ENCODE measurements around the gene METTL22. TPM values are rescaled to one million over a fixed set of nuclear protein-coding genes. Genes with fewer than 3 reads are reported as not detected.
A peak's percentile ranks its signal among the peaks of the same experiment; 100 is the strongest.

METTL22 gene
- total RNA-seq: 10 to 100 TPM; 25.7 to 27.6 TPM

- peak within 1 kb of the TSS; percentile 98 for H3K4me3 Mint-ChIP-seq
- peaks cover 3% of the 10 kb centered on the region for H3K36me3 Mint-ChIP-seq (ENCODE audit: low read depth)
- H3K27me3 Mint-ChIP-seq: peaks cover 14% of the 10 kb centered on the region
- no peaks in the 10 kb centered on the region for H3K9me3 Mint-ChIP-seq
- H3K4me1 Mint-ChIP-seq: peaks cover 20% of the 10 kb centered on the region
- H3K27ac Mint-ChIP-seq: peak within 1 kb of the TSS; percentile 68
- POLR2A ChIA-PET: interaction anchor here (1.1 to 1.6 kb wide), 4 partner anchors 247 to 457 kb away, joined by 3 to 5 read pairs (median 4); no protein-coding TSS in a partner anchor
- peak; percentile 92 for DNase-seq
- CTCF ChIA-PET: interaction anchor here (0.8 kb wide), 1 partner anchor 55 kb away, joined by 3 read pairs; no protein-coding TSS in a partner anchor
Measured at GRCh38 chr16:8621572-8622314, at the start of gene METTL22. METTL22 (plus strand) TSS chr16:8621698; CDS start chr16:8625666, 3,968 bp downstream.

DNA sequence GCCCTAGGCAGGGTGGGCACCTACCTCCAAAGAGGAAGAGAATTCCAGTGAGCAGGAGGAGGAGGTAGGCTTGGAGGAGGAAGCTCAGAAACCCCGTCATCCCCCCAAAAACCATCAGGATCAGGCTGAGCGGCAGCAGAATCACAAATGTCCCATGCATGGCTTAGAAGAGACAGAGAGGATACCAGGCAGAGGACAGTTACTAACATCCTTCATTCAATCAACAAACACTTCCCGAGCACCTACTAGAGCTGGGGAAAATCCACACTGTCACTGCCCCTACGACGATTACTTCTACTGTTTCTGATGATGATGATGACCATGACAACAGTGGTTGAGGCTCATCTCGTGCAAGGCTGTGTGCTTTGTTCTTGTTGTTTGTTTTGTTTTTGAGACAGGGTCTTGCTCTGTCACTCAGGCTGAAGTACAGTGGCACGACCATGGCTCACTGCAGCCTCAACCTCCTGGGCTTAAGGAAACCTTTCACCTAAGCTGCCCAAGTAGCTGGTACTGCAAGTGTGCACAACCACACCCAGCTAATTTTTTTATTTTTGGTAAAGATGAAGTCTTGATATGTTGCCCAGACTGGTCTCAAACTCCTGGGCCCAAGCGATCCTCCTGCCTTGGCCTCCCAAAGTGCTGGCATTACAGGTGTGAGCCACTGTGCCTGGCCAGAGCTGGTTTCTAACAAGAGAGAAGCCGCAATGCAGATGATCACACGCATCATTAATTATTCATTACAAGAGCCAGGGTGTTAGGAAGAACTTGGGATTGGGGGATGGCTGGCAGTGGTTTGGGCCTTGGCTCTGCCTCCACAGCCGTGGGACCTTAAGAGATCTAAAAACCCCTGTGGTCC is 49.2 kb upstream of the METTL22 start:
- H3K27ac Mint-ChIP-seq: no peak overlapping the region
- H3K9me3 Mint-ChIP-seq: no peaks in the 10 kb centered on the region
- no peak overlapping the region for H3K4me3 Mint-ChIP-seq
- DNase-seq: no peak
- ChIA-PET CTCF (interaction anchor here (0.7 to 1.8 kb wide), 7 partner anchors 10 to 307 kb away, joined by 3 to 8 read pairs (median 3); partner anchors contain the start of gene TMEM186), POLR2A (no interaction called here)
- H3K36me3 Mint-ChIP-seq (ENCODE audit: low read depth): no peaks in the 10 kb centered on the region
- H3K4me1 Mint-ChIP-seq: peaks cover 8% of the 10 kb centered on the region
- peaks cover 6% of the 10 kb centered on the region for H3K27me3 Mint-ChIP-seq

DNA sequence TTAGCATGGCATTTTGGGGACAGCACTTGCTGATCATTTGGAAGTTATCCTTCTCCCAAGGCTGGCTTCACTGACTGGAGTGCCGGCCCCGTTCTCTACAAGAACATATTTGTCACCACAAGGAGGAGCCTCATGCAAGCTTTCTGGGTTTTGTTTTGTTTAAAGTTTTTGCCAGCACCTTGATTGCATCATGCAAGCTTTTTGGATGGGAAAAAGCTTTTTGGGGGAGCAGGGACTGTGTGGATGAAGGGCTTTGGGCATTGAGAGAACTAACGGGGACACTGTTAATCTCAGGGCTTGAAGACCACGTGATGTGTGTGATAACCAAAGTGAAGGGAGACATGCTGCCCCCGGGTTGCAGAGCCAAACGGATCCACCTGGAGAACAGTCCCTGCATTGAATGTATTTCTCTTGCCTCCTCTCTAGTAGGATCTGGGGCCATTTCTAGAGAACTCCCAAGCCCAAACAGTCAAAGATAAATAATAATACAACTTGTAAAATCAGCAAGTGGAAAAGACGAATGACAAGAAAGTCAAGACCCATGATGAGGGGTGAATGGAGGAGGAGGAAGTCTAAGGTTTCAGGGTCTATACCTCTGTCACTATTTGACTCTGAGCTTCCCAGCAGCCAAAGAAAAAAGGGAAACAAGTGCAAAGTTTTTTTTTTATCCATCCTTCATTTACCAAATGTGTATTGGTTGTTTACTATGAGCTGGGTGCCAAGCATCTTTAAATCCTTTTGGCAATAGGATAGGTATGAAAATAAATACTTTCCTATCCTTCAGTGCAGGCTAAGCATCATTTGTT is 48.4 kb upstream of the METTL22 start:
- Mint-ChIP-seq H3K4me1 (peaks cover 5% of the 10 kb centered on the region), H3K4me3 (no peak overlapping the region), H3K27ac (no peak overlapping the region), H3K9me3 (no peaks in the 10 kb centered on the region), H3K27me3 (peaks cover 8% of the 10 kb centered on the region), H3K36me3 (ENCODE audit: low read depth) (no peaks in the 10 kb centered on the region)
- no peak for DNase-seq
- ChIA-PET POLR2A (no interaction called here), CTCF (interaction anchor here (0.7 to 1.8 kb wide), 8 partner anchors 9 to 436 kb away, joined by 3 to 8 read pairs (median 4); partner anchors contain the start of gene TMEM186)

DNA sequence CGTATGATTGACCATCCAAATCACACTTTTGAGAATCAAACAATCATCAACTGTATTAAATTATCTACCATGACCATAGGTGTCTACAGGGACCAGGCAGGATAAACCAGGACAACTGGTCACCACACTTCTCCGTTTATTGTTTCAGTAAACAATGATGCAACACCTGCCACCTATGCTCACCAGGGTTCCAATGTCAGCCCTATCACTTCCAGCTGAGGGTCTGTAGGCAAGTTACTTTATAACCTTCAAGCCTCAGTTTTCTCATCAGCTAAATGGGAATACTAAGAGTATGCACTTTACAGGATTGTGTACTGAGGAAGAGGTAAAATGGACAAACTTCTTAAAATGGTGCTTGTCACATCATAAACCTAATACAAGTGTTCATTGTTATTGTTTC is 46.1 kb upstream of the METTL22 start:
- Mint-ChIP-seq H3K36me3 (ENCODE audit: low read depth) (no peaks in the 10 kb centered on the region), H3K4me3 (no peak overlapping the region), H3K9me3 (no peaks in the 10 kb centered on the region), H3K27me3 (peaks cover 8% of the 10 kb centered on the region), H3K27ac (no peak overlapping the region), H3K4me1 (peaks cover 2% of the 10 kb centered on the region)
- POLR2A ChIA-PET: no interaction called here
- CTCF ChIA-PET: interaction anchor here (1.2 kb wide), 1 partner anchor 305 kb away, joined by 3 read pairs; no protein-coding TSS in a partner anchor
- DNase-seq: no peak

DNA sequence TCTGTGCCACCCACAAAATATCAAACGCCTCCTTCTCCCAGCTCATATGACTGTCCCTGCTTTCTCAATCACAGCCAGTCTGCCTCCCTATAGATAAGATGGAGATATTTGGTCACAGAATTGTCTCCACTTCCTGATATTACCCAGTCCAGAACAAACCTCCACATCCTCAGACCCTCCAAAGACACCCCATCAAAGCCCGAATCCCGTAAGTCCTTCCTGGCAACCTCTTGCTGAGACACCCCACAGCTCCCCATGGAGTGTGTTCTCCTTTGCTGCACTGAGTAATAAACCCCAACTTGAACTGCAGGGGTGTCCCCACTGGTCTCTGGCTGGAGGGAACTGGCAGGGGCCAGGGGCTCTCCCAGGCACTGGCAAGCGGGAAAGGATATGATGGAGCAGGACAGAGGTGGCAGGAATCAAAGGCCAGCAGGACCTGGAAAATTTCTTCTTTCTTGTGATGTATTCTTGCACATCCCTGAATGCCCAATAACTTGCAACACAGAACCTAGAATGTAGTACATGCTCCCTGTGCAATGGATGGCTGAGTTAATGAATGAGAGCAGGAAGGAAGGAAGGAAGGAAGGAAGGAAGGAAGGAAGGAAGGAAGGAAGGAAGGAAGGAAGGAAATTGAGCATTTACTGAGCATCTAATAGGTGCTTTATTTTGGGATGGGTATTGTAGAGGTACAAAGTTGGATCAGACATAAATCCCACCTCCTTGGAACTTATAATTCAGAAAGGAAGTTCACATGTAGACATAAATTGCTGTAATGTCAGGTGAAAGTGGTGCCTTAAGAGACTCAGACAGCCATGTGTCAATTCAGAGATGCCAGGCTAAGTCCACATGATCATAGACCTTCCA is 45.1 kb upstream of the METTL22 start:
- H3K4me1 Mint-ChIP-seq: peaks cover 2% of the 10 kb centered on the region
- CTCF ChIA-PET: interaction anchor here (0.8 to 1.2 kb wide), 2 partner anchors 215 to 304 kb away, joined by 3 read pairs; no protein-coding TSS in a partner anchor
- H3K27ac Mint-ChIP-seq: no peak overlapping the region
- POLR2A ChIA-PET: no interaction called here
- H3K9me3 Mint-ChIP-seq: no peaks in the 10 kb centered on the region
- DNase-seq: no peak
- peaks cover 8% of the 10 kb centered on the region for H3K27me3 Mint-ChIP-seq
- H3K4me3 Mint-ChIP-seq: no peak overlapping the region
- H3K36me3 Mint-ChIP-seq (ENCODE audit: low read depth): no peaks in the 10 kb centered on the region

GRCh38 chr16:8577678-8578304 is 43.7 kb upstream of the METTL22 start:
- H3K4me1 Mint-ChIP-seq: peaks cover 5% of the 10 kb centered on the region
- H3K4me3 Mint-ChIP-seq: no peak overlapping the region
- CTCF ChIA-PET: interaction anchor here (0.8 kb wide), 1 partner anchor 213 kb away, joined by 3 read pairs; no protein-coding TSS in a partner anchor
- H3K36me3 Mint-ChIP-seq (ENCODE audit: low read depth): no peaks in the 10 kb centered on the region
- POLR2A ChIA-PET: no interaction called here
- no peaks in the 10 kb centered on the region for H3K9me3 Mint-ChIP-seq
- H3K27me3 Mint-ChIP-seq: peaks cover 13% of the 10 kb centered on the region
- no peak overlapping the region for H3K27ac Mint-ChIP-seq
- DNase-seq: no peak

- Mint-ChIP-seq H3K27ac (no peak overlapping the region), H3K4me1 (peaks cover 3% of the 10 kb centered on the region), H3K9me3 (no peaks in the 10 kb centered on the region), H3K27me3 (peaks cover 16% of the 10 kb centered on the region), H3K36me3 (ENCODE audit: low read depth) (no peaks in the 10 kb centered on the region), H3K4me3 (no peak overlapping the region)
- CTCF ChIA-PET: no interaction called here
- no peak for DNase-seq
- POLR2A ChIA-PET: no interaction called here
Measured at GRCh38 chr16:8579559-8579958, 41.9 kb upstream of the METTL22 start.

DNA sequence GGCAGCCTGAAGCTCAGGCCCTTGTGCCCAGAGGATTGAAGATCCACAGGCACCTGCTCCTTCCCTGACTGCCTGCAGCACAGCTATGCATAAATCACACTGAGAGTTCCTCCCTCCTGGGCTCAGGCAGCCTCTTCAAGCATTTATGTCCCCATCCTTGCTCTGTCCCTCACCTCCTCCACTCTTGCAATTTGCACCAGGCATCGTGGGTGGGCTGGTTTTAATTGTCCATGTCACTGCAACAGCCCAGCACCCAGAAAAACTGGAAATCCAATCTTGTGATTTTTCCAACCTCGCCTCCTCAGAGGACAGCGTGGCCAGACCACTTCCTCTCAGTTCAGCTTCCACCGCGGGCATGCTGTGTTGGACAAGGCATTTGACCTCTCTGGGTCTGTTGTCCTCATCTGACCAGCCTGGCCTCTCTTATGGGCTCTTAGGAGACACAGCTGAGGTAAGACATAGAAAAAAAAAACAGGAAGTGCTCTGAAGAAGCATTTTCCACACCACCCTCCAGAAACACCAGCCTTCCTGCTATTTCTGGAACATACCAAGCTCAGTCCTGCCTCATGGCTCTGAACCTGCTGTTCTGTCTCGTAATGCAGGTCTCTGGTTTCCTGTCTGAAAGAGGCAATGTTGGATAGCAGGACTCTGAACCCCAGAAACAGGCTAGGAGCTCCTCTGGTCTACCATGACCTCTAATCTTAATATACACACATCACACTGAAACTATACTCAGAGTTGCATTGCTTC is 39.5 kb upstream of the METTL22 start:
- no peak for DNase-seq
- Mint-ChIP-seq H3K9me3 (no peaks in the 10 kb centered on the region), H3K27me3 (peaks cover 11% of the 10 kb centered on the region), H3K4me1 (peaks cover 3% of the 10 kb centered on the region), H3K4me3 (no peak overlapping the region), H3K27ac (no peak overlapping the region), H3K36me3 (ENCODE audit: low read depth) (no peaks in the 10 kb centered on the region)
- CTCF ChIA-PET: interaction anchor here (1.5 to 1.6 kb wide), 2 partner anchors 9 to 15 kb away, joined by 3 read pairs; no protein-coding TSS in a partner anchor
- POLR2A ChIA-PET: no interaction called here

GRCh38 chr16:8583199-8583598 is 38.3 kb upstream of the METTL22 start:
- Mint-ChIP-seq H3K9me3 (no peaks in the 10 kb centered on the region), H3K27me3 (peaks cover 18% of the 10 kb centered on the region), H3K27ac (no peak overlapping the region), H3K4me1 (peaks cover 3% of the 10 kb centered on the region), H3K36me3 (ENCODE audit: low read depth) (no peaks in the 10 kb centered on the region), H3K4me3 (no peak overlapping the region)
- DNase-seq: no peak
- ChIA-PET POLR2A (no interaction called here), CTCF (interaction anchor here (1.2 to 1.6 kb wide), 2 partner anchors 10 kb away, joined by 3 to 4 read pairs; no protein-coding TSS in a partner anchor)

DNA sequence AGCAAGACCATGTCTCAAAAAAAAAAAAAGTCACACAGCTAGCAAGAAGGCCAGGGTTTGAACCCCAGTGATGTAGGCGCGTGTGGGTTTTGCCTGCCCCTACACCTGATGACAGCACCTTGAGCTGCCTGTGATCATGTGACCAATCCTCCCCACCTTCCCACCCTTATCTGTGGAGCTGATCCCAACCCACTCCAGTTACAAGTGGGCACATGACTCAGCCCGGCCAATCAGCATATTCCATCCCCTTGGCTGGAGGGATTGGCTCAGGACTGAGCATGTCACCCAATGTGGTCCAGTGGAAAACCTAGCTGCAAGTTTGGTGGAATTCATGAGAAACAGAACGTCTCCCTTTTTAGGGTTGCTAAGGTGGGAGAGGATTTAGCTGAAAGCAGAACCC is 37.8 kb upstream of the METTL22 start:
- Mint-ChIP-seq H3K36me3 (ENCODE audit: low read depth) (no peaks in the 10 kb centered on the region), H3K27me3 (peaks cover 23% of the 10 kb centered on the region), H3K27ac (no peak overlapping the region), H3K9me3 (no peaks in the 10 kb centered on the region), H3K4me3 (no peak overlapping the region), H3K4me1 (peaks cover 3% of the 10 kb centered on the region)
- POLR2A ChIA-PET: no interaction called here
- CTCF ChIA-PET: interaction anchor here (1.2 to 1.3 kb wide), 2 partner anchors 10 to 11 kb away, joined by 3 to 4 read pairs; no protein-coding TSS in a partner anchor
- no peak for DNase-seq

- CTCF ChIA-PET: interaction anchor here (1.3 kb wide), 1 partner anchor 10 kb away, joined by 3 read pairs; no protein-coding TSS in a partner anchor
- no peak for DNase-seq
- Mint-ChIP-seq H3K27me3 (peaks cover 32% of the 10 kb centered on the region), H3K9me3 (no peaks in the 10 kb centered on the region), H3K4me3 (no peak overlapping the region), H3K27ac (no peak overlapping the region), H3K4me1 (peaks cover 3% of the 10 kb centered on the region), H3K36me3 (ENCODE audit: low read depth) (peaks cover 2% of the 10 kb centered on the region)
- POLR2A ChIA-PET: no interaction called here
Measured at GRCh38 chr16:8585041-8585440, 36.5 kb upstream of the METTL22 start.

All from activated CD4-positive, alpha-beta memory T cell treated with anti-CD3 and anti-CD28 coated beads, Interleukin-2, amount 10 ng/mL, durations not matched to agents 7 days and 5 days (primary cell).